Effector memory CD8-positive, alpha-beta T cell (primary cell): ENCODE results near the gene S100A16.
"Not testable (repeated sequence)": the region's sequence is repeated elsewhere in the genome, so short reads cannot be mapped to it uniquely, and the experiment has no call there.

Experiments
- ATAC-seq: fragments of 150-1000 bp; cut with Tn5 transposase; replicated peaks from 2 replicates; pipeline ENCODE4 v1.10.0; 2021; ENCODE audit warnings: mild to moderate bottlenecking, moderate library complexity
- DNase-seq, 3 experiments: peaks; one replicate each; pipeline ENCODE4 v3.0.0; 2021
- H3K27ac Mint-ChIP-seq, 2 donors: one replicate each; pipeline ENCODE4 v1.8.0; 2022; ENCODE audit warnings: mild to moderate bottlenecking in 2 of 2, mixed read lengths in 2 of 2, moderate library complexity in 2 of 2
- H3K27me3 Mint-ChIP-seq, 2 donors: one replicate each; pipeline ENCODE4 v1.8.0; 2022; ENCODE audit warnings: mixed read lengths in 2 of 2
- H3K36me3 Mint-ChIP-seq: one replicate; pipeline ENCODE4 v1.8.0; 2022; ENCODE audit warnings: mild to moderate bottlenecking, moderate library complexity, mixed read lengths; ENCODE audit not compliant: insufficient read depth
- H3K4me1 Mint-ChIP-seq, 2 donors: one replicate each; pipeline ENCODE4 v1.8.0; 2022; ENCODE audit warnings: low read depth in 2 of 2, mixed read lengths in 2 of 2
- H3K4me3 Mint-ChIP-seq, 2 donors: one replicate each; pipeline ENCODE4 v1.8.0; 2022; ENCODE audit warnings: mild to moderate bottlenecking in 2 of 2, mixed read lengths in 2 of 2, moderate library complexity in 2 of 2
- H3K9me3 Mint-ChIP-seq, 2 donors: one replicate each; pipeline ENCODE4 v1.8.0; 2022; ENCODE audit warnings: mixed read lengths in 2 of 2

Gene S100A16

GRCh38 chr1:153567621-153568366 lies 45.1 kb downstream of the S100A16 start:
- Mint-ChIP-seq H3K27ac (peak overlapping the region; percentile 45 to 86), H3K4me1 (peaks cover 26 to 27% of the 10 kb centered on the region in 2 donors), H3K36me3 (peaks cover 3% of the 10 kb centered on the region), H3K9me3 (no peaks in the 10 kb centered on the region), H3K4me3 (no peak overlapping the region), H3K27me3 (peaks cover 14 to 22% of the 10 kb centered on the region in 2 donors)
- ATAC-seq (no peak), DNase-seq (no peak)

DNA sequence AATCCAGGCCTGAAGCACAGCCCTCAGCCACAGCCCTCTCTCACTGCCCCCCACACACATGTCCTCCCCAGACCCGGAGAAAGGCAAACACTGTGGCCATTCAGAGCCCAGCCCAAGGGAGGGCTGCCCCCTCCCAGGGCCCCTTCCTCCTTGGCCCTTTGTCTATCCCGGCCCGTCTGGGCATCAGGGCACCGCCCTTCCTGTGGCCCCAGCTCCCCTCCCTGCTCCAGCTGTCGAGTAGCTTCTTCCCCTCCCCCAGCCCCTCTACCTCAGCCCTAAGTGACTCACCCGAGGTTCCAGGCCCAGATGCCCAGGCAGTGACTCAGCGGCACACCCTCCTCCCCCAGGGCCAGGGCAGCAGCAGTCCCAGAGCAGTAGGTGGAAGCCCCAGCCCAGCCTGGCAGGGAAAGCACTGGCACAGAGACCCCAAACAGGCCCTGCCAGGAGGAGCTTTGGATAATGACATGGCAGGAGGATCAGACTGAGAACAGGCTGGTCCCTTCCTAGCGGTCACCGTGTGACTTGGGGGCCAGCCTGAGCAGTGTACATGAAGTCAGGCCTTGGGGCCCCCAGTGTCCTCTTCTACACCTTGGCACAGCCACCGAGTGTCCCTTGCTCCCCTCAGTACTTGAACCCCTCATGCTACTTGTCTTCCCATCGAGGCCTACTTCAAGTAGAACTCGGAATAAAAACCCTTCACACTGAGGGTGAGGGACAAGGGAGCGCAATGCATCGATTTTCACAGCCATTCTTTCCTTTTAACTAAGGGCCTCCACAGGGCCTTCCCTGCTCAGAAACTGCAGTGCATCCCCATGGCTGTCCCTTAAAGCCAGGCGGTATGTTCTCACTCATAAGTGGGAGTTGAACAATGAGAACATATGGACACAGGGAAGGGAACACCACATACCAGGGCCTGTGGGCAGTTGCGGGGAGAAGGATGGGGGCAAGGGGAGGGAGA lies 46.2 kb downstream of the S100A16 start:
- peak overlapping the region; percentile 51 to 65 for H3K4me3 Mint-ChIP-seq
- peaks cover 11 to 19% of the 10 kb centered on the region in 2 donors for H3K27me3 Mint-ChIP-seq
- peak; percentile 41 to 60 (median 56) for DNase-seq
- H3K27ac Mint-ChIP-seq, result peak overlapping the region; percentile 88 to 97
- peak; percentile 90 for ATAC-seq
- no peaks in the 10 kb centered on the region for H3K9me3 Mint-ChIP-seq
- H3K36me3 Mint-ChIP-seq, result peaks cover 3% of the 10 kb centered on the region
- H3K4me1 Mint-ChIP-seq, result peaks cover 26 to 27% of the 10 kb centered on the region in 2 donors

DNA sequence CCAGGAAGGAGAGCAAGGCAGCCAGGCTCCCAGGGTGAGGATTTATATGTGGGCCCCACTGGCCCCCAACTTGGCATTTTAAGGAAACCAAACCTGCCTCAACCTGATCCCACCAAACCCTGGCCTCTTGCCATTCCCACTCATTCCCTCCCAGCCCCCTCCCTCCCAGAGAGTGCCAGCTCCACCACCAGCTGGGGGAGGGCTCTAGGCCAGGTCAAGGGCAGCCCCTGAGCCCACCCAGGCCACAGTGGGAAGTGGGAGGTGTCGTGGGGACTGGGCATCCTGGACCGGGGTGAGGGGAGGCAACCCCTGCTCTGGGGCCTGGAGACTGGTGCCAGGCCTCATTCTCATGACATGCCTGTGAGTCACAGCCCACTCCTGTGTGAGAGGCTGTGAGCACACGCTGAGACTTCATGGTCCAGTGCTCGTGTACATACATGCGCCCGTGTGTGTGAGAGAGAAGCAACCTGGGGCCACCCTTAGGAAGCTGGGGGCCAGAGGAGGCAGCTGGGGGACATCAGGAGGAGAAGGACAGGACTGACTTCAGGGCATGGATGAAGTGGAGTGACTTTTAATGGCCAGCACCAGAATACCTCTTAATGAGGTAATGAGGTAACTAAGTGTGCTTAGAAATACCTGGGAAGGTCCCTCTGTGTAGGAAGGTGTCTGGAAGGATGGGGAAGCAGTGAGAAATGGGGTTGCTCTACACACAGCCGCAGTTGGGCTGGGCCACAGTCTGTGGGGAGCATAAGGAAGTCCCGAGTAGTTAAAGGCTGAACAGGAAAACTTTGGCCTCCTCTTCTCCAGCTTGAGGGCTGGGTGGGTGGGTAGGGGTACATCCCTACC lies 47.2 kb downstream of the S100A16 start, which contains the start of gene S100A2:
TSS of gene S100A2 (minus strand) at position 316 of the 846 bp plus-strand sequence. CDS start 1,967 bp downstream, outside the sequence.
- peak within 1 kb of the TSS; percentile 51 to 65 for H3K4me3 Mint-ChIP-seq
- ATAC-seq, result peak; percentile 52
- DNase-seq, result no peak
- peak within 1 kb of the TSS; percentile 88 to 97 for H3K27ac Mint-ChIP-seq
- peaks cover 5 to 9% of the 10 kb centered on the region in 2 donors for H3K27me3 Mint-ChIP-seq
- H3K9me3 Mint-ChIP-seq, result no peaks in the 10 kb centered on the region
- peaks cover 26 to 27% of the 10 kb centered on the region in 2 donors for H3K4me1 Mint-ChIP-seq
- peaks cover 3% of the 10 kb centered on the region for H3K36me3 Mint-ChIP-seq

GRCh38 chr1:153563991-153564390 lies 48.9 kb downstream of the S100A16 start:
- no peaks in the 10 kb centered on the region for H3K9me3 Mint-ChIP-seq
- H3K36me3 Mint-ChIP-seq, result peaks cover 3% of the 10 kb centered on the region
- ATAC-seq, result no peak
- H3K4me3 Mint-ChIP-seq, result no peak overlapping the region
- peaks cover 26 to 27% of the 10 kb centered on the region in 2 donors for H3K4me1 Mint-ChIP-seq
- no peak overlapping the region for H3K27ac Mint-ChIP-seq
- no peak for DNase-seq
- H3K27me3 Mint-ChIP-seq, result no peaks in the 10 kb centered on the region

DNA sequence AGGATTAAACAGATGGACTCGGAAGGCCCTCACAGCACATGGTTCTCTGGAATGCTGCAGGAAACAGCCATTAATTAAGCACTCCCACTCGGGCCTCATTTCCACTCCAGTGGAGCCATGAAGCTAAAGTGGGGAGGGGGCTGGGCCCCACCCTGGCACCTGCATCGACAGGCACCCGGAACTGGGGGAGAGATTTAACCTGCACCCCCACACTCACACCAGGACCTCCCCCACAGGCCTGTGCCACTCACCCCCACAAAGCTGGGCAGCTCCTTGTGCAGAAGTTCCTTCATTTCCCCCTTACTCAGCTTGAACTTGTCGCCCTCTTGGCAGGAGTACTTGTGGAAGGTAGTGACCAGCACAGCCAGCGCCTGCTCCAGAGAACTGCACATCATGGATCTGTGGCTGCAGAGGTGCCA lies 49.4 kb downstream of the S100A16 start:
- H3K4me1 Mint-ChIP-seq, result peaks cover 22 to 23% of the 10 kb centered on the region in 2 donors
- no peak overlapping the region for H3K4me3 Mint-ChIP-seq
- no peaks in the 10 kb centered on the region for H3K9me3 Mint-ChIP-seq
- H3K27me3 Mint-ChIP-seq, result no peaks in the 10 kb centered on the region
- peaks cover 3% of the 10 kb centered on the region for H3K36me3 Mint-ChIP-seq
- peak overlapping the region in 1 of 2 donors; percentile 10 for H3K27ac Mint-ChIP-seq
- ATAC-seq, result no peak
- no peak for DNase-seq

DNA sequence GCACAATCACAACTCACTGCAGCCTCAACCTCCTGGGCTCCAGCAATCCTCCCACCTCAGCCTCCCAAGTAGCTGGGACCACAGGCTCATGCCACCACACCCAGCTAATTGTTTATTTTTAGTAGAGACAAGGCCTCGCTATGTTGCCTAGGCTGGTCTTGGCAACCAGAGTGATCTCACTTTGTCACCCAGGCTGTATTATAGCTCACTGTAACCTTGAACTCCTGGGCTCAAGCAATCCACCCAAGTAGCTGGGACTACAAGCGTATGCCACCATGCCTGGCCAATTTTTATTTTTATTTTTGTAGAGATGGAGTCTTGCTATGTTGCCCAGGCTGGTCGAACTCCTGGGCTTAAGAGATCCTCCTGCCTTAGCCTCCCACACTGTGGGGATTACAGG lies 50.9 kb downstream of the S100A16 start:
- not testable (repeated sequence) for H3K9me3 Mint-ChIP-seq, H3K27me3 Mint-ChIP-seq, H3K4me3 Mint-ChIP-seq, ATAC-seq, DNase-seq, H3K36me3 Mint-ChIP-seq
- peak overlapping the region in 1 of 2 donors; percentile 23 for H3K27ac Mint-ChIP-seq
- H3K4me1 Mint-ChIP-seq, result peaks cover 14 to 15% of the 10 kb centered on the region in 2 donors

DNA sequence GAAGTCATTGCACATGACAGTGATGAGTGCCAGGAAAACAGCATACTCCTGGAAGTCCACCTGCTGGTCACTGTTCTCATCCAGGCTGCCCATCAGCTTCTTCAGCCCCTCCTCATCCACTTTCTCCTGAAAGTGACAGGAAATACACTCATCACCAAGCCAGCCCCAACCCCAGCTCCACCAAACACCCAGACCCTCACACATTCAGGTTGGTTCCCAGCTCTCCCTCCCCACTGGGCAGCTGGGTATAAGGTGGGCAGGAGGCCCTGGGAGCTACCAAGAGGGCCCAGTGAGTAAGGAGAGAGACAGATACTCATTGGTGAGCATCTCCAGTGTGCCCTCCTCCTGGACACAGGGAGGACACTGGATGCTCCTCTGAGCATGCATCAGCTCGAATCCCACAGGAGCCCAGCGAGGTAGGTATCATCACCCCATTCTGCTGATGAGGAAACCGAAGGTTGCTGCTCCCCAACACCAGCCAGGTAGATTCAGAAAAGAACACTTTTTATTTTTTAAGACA lies 51.4 kb downstream of the S100A16 start:
- ATAC-seq (no peak), DNase-seq (no peak)
- Mint-ChIP-seq H3K36me3 (no peaks in the 10 kb centered on the region), H3K27ac (peak overlapping the region in 1 of 2 donors; percentile 23), H3K27me3 (no peaks in the 10 kb centered on the region), H3K9me3 (no peaks in the 10 kb centered on the region), H3K4me3 (no peak overlapping the region), H3K4me1 (peaks cover 9 to 10% of the 10 kb centered on the region in 2 donors)

GRCh38 chr1:153560771-153561465 lies 52.0 kb downstream of the S100A16 start:
- H3K27ac Mint-ChIP-seq, result no peak overlapping the region
- DNase-seq, result no peak
- no peak for ATAC-seq
- H3K27me3 Mint-ChIP-seq, result no peaks in the 10 kb centered on the region
- no peak overlapping the region for H3K4me3 Mint-ChIP-seq
- no peaks in the 10 kb centered on the region for H3K36me3 Mint-ChIP-seq
- H3K4me1 Mint-ChIP-seq, result peaks cover 3 to 5% of the 10 kb centered on the region in 2 donors
- no peaks in the 10 kb centered on the region for H3K9me3 Mint-ChIP-seq

DNA sequence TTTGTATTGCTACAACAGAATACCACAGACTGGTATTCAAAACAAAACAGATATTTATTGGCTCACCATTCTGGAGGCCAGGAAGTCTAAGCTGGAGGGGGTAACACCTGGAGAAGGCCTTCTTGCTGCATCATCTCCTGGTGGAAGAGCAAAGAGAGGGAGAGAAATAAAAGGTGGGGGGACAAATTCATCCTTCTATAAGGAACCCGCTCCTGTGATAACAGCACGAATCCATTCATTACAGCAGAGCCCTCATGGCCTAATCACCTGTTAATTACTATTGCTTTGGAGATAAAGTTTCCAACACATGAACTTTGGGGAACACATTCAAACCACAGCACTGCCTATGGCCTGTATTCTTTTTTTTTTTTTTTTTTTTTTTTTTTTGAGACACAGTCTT lies 52.7 kb downstream of the S100A16 start:
- no peak for DNase-seq
- Mint-ChIP-seq H3K36me3 (no peaks in the 10 kb centered on the region), H3K9me3 (no peaks in the 10 kb centered on the region), H3K27ac (no peak overlapping the region), H3K4me3 (no peak overlapping the region), H3K4me1 (peaks cover 0 to under 1% of the 10 kb centered on the region in 2 donors), H3K27me3 (no peaks in the 10 kb centered on the region)
- no peak for ATAC-seq

DNA sequence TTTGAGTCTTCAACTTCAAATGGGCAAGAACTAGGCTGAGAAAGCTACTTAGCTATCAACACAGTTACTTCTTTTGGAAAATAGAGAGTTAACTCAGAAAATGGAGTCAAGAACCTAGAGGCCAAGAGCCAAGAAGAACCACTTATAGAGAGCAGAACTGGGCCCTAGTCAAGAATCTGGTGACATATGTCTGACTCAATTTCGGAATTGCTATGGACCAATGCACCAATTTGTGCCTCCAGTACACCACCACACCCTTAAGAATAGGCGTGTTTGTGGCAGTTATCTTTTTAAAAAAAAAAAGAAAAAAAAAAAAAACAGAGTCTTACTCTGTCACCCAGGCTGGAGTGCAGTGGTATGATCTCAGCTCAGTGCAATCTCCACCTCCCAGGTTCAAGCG lies 55.1 kb downstream of the S100A16 start:
- no peak for ATAC-seq

More for the DNA sequence above, 55.1 kb downstream of the S100A16 start:
- Mint-ChIP-seq H3K36me3 (no peaks in the 10 kb centered on the region), H3K4me3 (no peak overlapping the region), H3K4me1 (no peaks in the 10 kb centered on the region), H3K9me3 (no peaks in the 10 kb centered on the region), H3K27me3 (no peaks in the 10 kb centered on the region), H3K27ac (peak overlapping the region in 1 of 2 donors; percentile 46)
- no peak for DNase-seq
